HG03039 (cell line): Measurements from ENCODE around the gene UQCC5.

Source experiments
- ATAC-seq: cut with Tn5 transposase; IDR thresholded peaks from one replicate; pipeline ENCODE4 v1.9.1; 2021; ENCODE audit warnings: mild to moderate bottlenecking, moderate library complexity; ENCODE audit not compliant: unreplicated experiment

The UQCC5 gene

DNA sequence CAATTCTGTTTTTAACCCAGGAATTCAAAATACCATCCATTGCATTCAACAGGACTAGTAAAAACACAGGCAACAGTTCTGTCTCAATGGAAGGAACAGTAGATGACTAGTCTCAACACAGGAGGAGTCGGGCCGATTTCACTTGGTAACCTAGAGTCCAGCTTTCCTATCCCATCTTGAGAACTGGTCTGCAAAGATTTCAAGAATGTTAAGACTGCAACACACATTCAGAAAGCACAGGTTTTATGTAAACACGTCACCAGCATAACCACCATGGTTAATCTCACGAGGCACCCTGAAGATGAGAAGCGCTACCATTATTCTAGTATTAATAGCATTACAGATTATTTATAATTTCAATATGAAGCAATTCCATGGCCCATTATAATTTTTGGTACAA, 22.0 kb downstream of the UQCC5 start:
- ATAC-seq = no peak

DNA sequence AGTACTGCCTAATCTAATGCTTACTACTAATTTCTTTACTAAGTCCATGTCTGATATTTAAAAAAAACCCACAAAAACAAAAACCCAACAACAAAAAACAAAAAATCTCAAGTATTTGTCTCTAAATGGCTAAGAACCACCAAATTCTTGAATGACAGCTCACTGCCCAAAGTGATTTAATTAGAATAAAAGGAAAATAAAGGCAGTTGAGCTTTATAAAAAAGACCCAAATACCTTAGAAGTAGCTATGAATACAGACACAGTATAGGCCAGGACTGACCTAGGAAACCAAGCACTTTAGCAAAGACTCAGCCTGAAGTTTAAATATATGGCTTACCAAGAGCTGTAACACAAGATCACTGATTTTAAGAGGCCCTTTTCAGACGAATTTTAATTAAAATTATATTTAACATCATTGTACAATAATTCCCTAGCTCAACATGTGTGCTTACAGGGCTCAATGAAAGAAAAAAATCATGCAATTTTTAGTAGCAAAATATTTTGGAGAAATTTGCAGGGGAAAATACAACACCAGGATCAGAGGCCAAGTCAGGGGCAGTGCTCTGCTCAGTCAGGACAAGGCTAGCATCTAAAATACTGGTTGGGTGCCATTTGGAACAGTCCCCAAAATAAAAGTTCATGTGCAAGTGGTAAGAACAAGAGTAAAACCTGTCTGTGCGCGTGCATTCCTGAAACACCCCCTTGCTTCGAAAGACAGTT, 24.8 kb downstream of the UQCC5 start:
- ATAC-seq = no peak

DNA sequence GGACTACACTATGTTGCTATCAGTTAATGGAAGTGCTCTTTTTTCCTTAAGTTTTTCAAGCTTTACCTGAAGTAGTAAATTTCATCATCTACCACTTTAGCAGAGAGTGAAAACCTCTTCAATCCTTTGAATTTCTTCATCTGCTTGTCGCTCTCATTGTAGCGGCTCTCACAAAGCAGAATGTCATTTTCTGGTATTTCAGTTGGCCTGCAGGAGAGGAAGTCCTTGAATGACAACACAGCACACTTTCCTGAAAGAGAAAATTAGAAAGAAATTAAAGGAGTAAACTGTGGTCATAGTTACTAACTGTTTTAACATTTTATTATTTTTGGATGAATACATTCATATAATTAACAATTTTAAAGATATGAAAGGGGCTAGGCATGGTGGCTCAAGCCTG, 27.6 kb downstream of the UQCC5 start:
- ATAC-seq = no peak

DNA sequence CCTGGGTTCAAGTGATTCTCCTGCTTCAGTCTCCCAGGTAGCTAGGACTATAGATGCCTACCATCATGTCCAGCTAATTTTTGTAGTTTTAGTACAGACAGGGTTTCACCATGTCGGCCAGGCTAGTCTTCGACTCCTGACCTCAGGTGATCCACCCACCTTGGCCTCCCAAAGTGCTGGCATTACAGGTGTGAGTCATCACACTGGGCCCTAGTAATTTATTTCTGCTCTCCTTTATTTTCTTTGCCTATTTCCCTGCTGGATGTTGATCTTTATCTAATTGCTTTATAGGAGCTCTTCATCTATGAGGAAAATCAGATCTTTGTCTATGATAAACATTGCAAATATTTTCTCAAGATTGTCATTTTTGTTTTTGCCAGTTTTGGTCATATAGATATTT, 31.7 kb downstream of the UQCC5 start:
- ATAC-seq = no peak

DNA sequence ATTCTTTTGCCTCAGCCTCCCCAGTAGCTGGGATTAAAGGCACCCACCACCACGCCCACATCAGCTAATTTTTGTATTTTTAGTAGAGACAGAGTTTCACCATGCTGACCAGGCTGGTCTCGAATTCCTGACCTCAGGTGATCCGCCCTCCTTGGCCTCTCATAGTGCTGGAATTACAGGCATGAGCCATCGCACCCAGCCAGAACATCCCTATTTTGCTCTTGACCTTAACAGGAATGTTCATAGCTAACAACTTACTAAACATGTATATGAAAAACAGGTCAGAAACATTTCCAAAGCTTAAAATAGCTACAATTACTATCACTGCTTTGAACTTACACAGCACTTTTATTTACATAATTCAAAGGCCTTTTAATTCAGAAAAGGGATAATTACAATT, 33.7 kb downstream of the UQCC5 start:
- ATAC-seq = no peak

DNA sequence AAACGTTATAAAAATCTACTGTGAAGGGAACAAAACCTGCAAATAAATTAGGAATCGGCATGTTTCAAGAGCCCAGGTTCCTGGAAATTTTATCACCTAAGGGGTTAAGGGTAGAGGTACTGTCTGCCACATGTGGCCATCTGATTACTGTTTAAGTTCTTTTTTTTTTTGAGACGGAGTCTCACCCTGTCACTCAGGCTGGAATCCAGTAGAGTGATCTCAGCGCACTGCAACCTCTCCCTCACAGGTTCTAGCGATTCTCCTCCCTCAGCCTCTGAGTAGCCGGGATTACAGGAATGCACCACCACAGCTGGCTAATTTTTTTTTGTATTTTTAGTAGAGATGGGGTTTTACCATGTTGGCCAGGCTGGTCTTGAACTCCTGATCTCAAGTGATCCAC, 35.8 kb downstream of the UQCC5 start:
- ATAC-seq = no peak

DNA sequence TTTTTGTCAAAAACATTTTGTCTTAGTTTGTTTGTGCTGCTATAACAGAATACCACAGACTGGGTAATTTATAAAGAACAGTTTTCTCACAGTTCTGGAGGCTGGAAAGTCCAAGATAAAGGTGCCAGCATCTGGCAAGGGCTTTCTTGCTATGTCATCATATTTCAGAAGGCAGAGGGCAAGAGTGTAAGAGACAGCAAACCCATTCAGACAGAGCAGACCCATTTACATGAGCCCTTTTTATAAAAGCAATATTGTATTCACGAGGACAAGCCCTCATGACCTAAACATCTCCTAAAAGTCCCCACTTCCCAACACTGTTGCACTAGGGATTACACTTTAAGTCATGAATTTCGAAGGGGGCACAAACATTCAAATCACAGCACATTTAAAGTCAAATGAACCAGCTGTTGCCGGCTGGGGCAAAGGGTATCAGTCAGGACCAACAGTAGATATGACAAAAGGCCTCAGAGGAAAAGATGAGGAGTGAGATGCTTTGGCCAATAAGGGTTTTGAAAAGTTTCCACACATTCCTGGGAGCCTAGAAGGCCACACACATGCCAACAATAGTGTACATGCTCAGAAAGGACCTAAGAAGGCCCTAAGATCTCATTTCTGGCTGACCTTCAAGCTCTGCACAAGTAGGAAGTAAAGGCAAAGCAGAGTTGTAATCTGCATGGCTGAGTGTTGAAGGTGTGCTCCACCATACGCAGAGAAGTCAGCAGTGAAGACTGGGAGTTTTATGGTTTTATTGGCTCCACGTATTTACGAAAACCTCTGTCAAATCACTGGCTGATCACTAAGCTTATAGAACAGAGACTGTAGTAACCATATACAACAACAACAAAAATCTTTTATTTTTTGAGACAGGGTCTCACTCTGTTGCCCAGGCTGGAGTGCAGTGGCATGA, 37.9 kb downstream of the UQCC5 start:
- no peak for ATAC-seq
